ENCODE data around the gene CDK5RAP2.

DNA sequence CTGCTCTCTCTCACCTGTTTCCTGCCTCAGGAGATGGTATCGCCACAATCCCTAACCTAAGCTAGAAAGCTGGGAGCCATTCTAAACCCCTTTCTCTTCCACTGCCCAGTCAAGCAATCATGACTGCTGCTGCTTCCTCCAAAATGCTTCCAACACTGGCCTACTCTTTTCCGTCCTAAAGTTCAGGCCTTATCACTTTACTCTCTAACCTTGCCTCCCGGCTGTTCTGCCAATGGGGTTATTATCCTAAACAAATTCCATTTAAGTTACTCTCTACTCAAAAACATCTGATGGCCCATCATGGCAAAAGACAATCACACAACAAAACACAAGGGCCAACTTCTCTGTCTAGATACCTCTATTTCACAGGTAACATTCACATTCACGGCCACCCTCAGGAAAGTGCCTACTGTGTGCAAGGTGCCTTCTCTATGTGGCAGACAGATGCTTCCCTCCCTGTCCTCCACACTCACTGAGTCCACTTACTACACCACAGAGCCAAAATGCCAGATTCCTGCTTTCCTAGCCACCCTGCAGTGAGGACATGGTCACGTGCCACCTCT lies 168.0 kb downstream of the CDK5RAP2 start:
- no peak for TF ChIP-seq EZH2phosphoT487 (IDR thresholded peaks at IDR 0.05; ENCODE audit: insufficient read depth, low read depth)
- no peak for TF ChIP-seq EZH2 (IDR thresholded peaks at IDR 0.05; ENCODE audit: insufficient read depth, poor library complexity, severe bottlenecking)
